Epithelial cell of prostate (primary cell): ENCODE measurements around the gene C20orf141.
A peak's percentile ranks its signal among the peaks of the same experiment; 100 is the strongest.
"Not testable (repeated sequence)": the region's sequence is repeated elsewhere in the genome, so short reads cannot be mapped to it uniquely, and the experiment has no call there.

Experiments used
- DNase-seq: peaks from one replicate; pipeline ENCODE4 v3.0.0-alpha.2; 2011; ENCODE audit warnings: low read depth, low spot score
- H3K27ac ChIP-seq: fragments of 450-650 bp; 2 replicates; pipeline ENCODE4 v1.5.1; 2017; ENCODE audit warnings: mild to moderate bottlenecking

The C20orf141 gene

GRCh38 chr20:2817891-2818595, 3.3 kb downstream of the C20orf141 start:
- DNase-seq: no peak
- no peak overlapping the region for H3K27ac ChIP-seq

- no peak overlapping the region for H3K27ac ChIP-seq
- DNase-seq: no peak
Measured at GRCh38 chr20:2820084-2820895, 5.5 kb downstream of the C20orf141 start.

GRCh38 chr20:2820896-2821869, 6.4 kb downstream of the C20orf141 start:
- DNase-seq: no peak
- H3K27ac ChIP-seq: no peak overlapping the region

GRCh38 chr20:2822073-2822472, 7.3 kb downstream of the C20orf141 start:
- H3K27ac ChIP-seq: no peak overlapping the region
- DNase-seq: no peak

- DNase-seq: no peak
- H3K27ac ChIP-seq: no peak overlapping the region
Measured at GRCh38 chr20:2825761-2826160, 11.0 kb downstream of the C20orf141 start.

GRCh38 chr20:2826655-2827054, 11.9 kb downstream of the C20orf141 start:
- H3K27ac ChIP-seq: no peak overlapping the region
- DNase-seq: no peak

- H3K27ac ChIP-seq: no peak overlapping the region
- no peak for DNase-seq
Measured at GRCh38 chr20:2829376-2829775, 14.6 kb downstream of the C20orf141 start.

- not testable (repeated sequence) for DNase-seq, H3K27ac ChIP-seq
Measured at GRCh38 chr20:2831206-2831605, 16.4 kb downstream of the C20orf141 start.

- no peak for DNase-seq
- no peak overlapping the region for H3K27ac ChIP-seq
Measured at GRCh38 chr20:2833761-2834160, 19.0 kb downstream of the C20orf141 start.

- DNase-seq: no peak
- H3K27ac ChIP-seq: no peak overlapping the region
Measured at GRCh38 chr20:2834401-2835110, 19.8 kb downstream of the C20orf141 start.

- no peak overlapping the region for H3K27ac ChIP-seq
- DNase-seq: no peak
Measured at GRCh38 chr20:2835331-2835796, 20.6 kb downstream of the C20orf141 start.

GRCh38 chr20:2836035-2836434, 21.2 kb downstream of the C20orf141 start:
- no peak for DNase-seq
- H3K27ac ChIP-seq: no peak overlapping the region

GRCh38 chr20:2837221-2837960, 22.6 kb downstream of the C20orf141 start:
- no peak overlapping the region for H3K27ac ChIP-seq
- no peak for DNase-seq

GRCh38 chr20:2838170-2838797, 23.5 kb downstream of the C20orf141 start:
- no peak overlapping the region for H3K27ac ChIP-seq
- DNase-seq: no peak

GRCh38 chr20:2838847-2839671, 24.3 kb downstream of the C20orf141 start:
- DNase-seq: no peak
- H3K27ac ChIP-seq: no peak overlapping the region

- no peak for DNase-seq
- no peak overlapping the region for H3K27ac ChIP-seq
Measured at GRCh38 chr20:2839732-2840137, 24.9 kb downstream of the C20orf141 start.

- no peak for DNase-seq
- peak within 1 kb of the TSS; percentile 54 for H3K27ac ChIP-seq
Measured at GRCh38 chr20:2840138-2840966, 25.6 kb downstream of the C20orf141 start, which contains the start of the genes PCED1A and VPS16. PCED1A (minus strand) TSS chr20:2840655; CDS start chr20:2839912, 743 bp downstream. VPS16 (plus strand) TSS chr20:2840745; CDS start chr20:2840775, 30 bp downstream.
